ENCODE data around the gene GPAT2.
"Not testable (repeated sequence)": the region's sequence is repeated elsewhere in the genome, so short reads cannot be mapped to it uniquely, and the experiment has no call there.

The GPAT2 gene

GRCh38 chr2:96055830-96056229 is 21.1 kb upstream of the GPAT2 start:
- H3K4me3 ChIP-seq (replicated peaks; ENCODE audit: low read depth, low read length); DNase-seq (ENCODE audit: extremely low read depth, insufficient read length); H3K27me3 ChIP-seq (replicated peaks; ENCODE audit: control insufficient read depth, insufficient read depth, low read length); H3K36me3 ChIP-seq (ENCODE audit: control insufficient read depth, insufficient read depth, low read length): not testable (repeated sequence)

GRCh38 chr2:96054537-96054936 is 19.8 kb upstream of the GPAT2 start:
- not testable (repeated sequence) for H3K4me3 ChIP-seq (replicated peaks; ENCODE audit: low read depth, low read length); H3K36me3 ChIP-seq (ENCODE audit: control insufficient read depth, insufficient read depth, low read length); H3K27me3 ChIP-seq (replicated peaks; ENCODE audit: control insufficient read depth, insufficient read depth, low read length); DNase-seq (ENCODE audit: extremely low read depth, insufficient read length)

- not testable (repeated sequence) for H3K4me3 ChIP-seq (replicated peaks; ENCODE audit: low read depth, low read length); DNase-seq (ENCODE audit: extremely low read depth, insufficient read length); H3K36me3 ChIP-seq (ENCODE audit: control insufficient read depth, insufficient read depth, low read length); H3K27me3 ChIP-seq (replicated peaks; ENCODE audit: control insufficient read depth, insufficient read depth, low read length)
These were observed 18.7 kb upstream of the GPAT2 start for GRCh38 chr2:96053385-96053784.

- H3K4me3 ChIP-seq (replicated peaks; ENCODE audit: low read depth, low read length); H3K36me3 ChIP-seq (ENCODE audit: control insufficient read depth, insufficient read depth, low read length); H3K27me3 ChIP-seq (replicated peaks; ENCODE audit: control insufficient read depth, insufficient read depth, low read length); DNase-seq (ENCODE audit: extremely low read depth, insufficient read length): not testable (repeated sequence)
These were observed 17.9 kb upstream of the GPAT2 start for GRCh38 chr2:96052632-96053031.

- not testable (repeated sequence) for DNase-seq (ENCODE audit: extremely low read depth, insufficient read length); H3K27me3 ChIP-seq (replicated peaks; ENCODE audit: control insufficient read depth, insufficient read depth, low read length); H3K4me3 ChIP-seq (replicated peaks; ENCODE audit: low read depth, low read length); H3K36me3 ChIP-seq (ENCODE audit: control insufficient read depth, insufficient read depth, low read length)
These were observed 15.2 kb upstream of the GPAT2 start for GRCh38 chr2:96049917-96050262.

- not testable (repeated sequence) for DNase-seq (ENCODE audit: extremely low read depth, insufficient read length); H3K36me3 ChIP-seq (ENCODE audit: control insufficient read depth, insufficient read depth, low read length); H3K27me3 ChIP-seq (replicated peaks; ENCODE audit: control insufficient read depth, insufficient read depth, low read length); H3K4me3 ChIP-seq (replicated peaks; ENCODE audit: low read depth, low read length)
These were observed 14.6 kb upstream of the GPAT2 start for GRCh38 chr2:96049049-96049916.

GRCh38 chr2:96035554-96035953 is 838 bp upstream of the GPAT2 start:
- H3K27me3 ChIP-seq (replicated peaks; ENCODE audit: control insufficient read depth, insufficient read depth, low read length); DNase-seq (ENCODE audit: extremely low read depth, insufficient read length); H3K4me3 ChIP-seq (replicated peaks; ENCODE audit: low read depth, low read length); H3K36me3 ChIP-seq (ENCODE audit: control insufficient read depth, insufficient read depth, low read length): not testable (repeated sequence)

- H3K36me3 ChIP-seq (ENCODE audit: control insufficient read depth, insufficient read depth, low read length); H3K27me3 ChIP-seq (replicated peaks; ENCODE audit: control insufficient read depth, insufficient read depth, low read length); DNase-seq (ENCODE audit: extremely low read depth, insufficient read length); H3K4me3 ChIP-seq (replicated peaks; ENCODE audit: low read depth, low read length): not testable (repeated sequence)
These were observed 719 bp downstream of the GPAT2 start for GRCh38 chr2:96033997-96034396.

GRCh38 chr2:96027725-96028325 is 6.9 kb downstream of the GPAT2 start:
- H3K4me3 ChIP-seq (replicated peaks; ENCODE audit: low read depth, low read length); H3K27me3 ChIP-seq (replicated peaks; ENCODE audit: control insufficient read depth, insufficient read depth, low read length); H3K36me3 ChIP-seq (ENCODE audit: control insufficient read depth, insufficient read depth, low read length); DNase-seq (ENCODE audit: extremely low read depth, insufficient read length): not testable (repeated sequence)

GRCh38 chr2:96025755-96026154 is 9.0 kb downstream of the GPAT2 start:
- not testable (repeated sequence) for H3K4me3 ChIP-seq (replicated peaks; ENCODE audit: low read depth, low read length); H3K36me3 ChIP-seq (ENCODE audit: control insufficient read depth, insufficient read depth, low read length); DNase-seq (ENCODE audit: extremely low read depth, insufficient read length); H3K27me3 ChIP-seq (replicated peaks; ENCODE audit: control insufficient read depth, insufficient read depth, low read length)

GRCh38 chr2:96025194-96025492 is 9.6 kb downstream of the GPAT2 start:
- no peak for DNase-seq (ENCODE audit: extremely low read depth, insufficient read length)

More at GRCh38 chr2:96025194-96025492, 9.6 kb downstream of the GPAT2 start:
- no peaks in the 10 kb centered on the region for H3K27me3 ChIP-seq (replicated peaks; ENCODE audit: control insufficient read depth, insufficient read depth, low read length)
- no peak overlapping the region for H3K4me3 ChIP-seq (replicated peaks; ENCODE audit: low read depth, low read length)
- H3K36me3 ChIP-seq (ENCODE audit: control insufficient read depth, insufficient read depth, low read length): no peaks in the 10 kb centered on the region
- TF ChIP-seq CTCF (IDR thresholded peaks at IDR 0.05; ENCODE audit: insufficient read depth, low read length, poor library complexity, severe bottlenecking): no peak

Measured in GM06990 (cell line).